Tibial nerve (tissue), 4 donors: ENCODE measurements around the gene BOLA2B.

Source experiments
- EP300 ChIP-seq, 2 donors: sonication (generic); formaldehyde crosslinking; IDR thresholded peaks; one replicate each; pipeline ENCODE4 v1.6.1; 2017; ENCODE audit warnings: antibody characterized with exemption in 2 of 2, mild to moderate bottlenecking in 1 of 2
- TF ChIP-seq, protein P1 (sequence below), 5 experiments: fragments of 200-600 bp in 3 of 5; fragments of 450-650 bp in 2 of 5; sonication (generic) in 3 of 5; IDR thresholded peaks; one replicate each; pipeline ENCODE4 v1.5.1; 2016 to 2019; ENCODE audit warnings: antibody characterized with exemption in 5 of 5, mild to moderate bottlenecking in 3 of 5, moderate library complexity in 2 of 5

- TF ChIP-seq, protein P1, sequence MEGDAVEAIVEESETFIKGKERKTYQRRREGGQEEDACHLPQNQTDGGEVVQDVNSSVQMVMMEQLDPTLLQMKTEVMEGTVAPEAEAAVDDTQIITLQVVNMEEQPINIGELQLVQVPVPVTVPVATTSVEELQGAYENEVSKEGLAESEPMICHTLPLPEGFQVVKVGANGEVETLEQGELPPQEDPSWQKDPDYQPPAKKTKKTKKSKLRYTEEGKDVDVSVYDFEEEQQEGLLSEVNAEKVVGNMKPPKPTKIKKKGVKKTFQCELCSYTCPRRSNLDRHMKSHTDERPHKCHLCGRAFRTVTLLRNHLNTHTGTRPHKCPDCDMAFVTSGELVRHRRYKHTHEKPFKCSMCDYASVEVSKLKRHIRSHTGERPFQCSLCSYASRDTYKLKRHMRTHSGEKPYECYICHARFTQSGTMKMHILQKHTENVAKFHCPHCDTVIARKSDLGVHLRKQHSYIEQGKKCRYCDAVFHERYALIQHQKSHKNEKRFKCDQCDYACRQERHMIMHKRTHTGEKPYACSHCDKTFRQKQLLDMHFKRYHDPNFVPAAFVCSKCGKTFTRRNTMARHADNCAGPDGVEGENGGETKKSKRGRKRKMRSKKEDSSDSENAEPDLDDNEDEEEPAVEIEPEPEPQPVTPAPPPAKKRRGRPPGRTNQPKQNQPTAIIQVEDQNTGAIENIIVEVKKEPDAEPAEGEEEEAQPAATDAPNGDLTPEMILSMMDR (IDR thresholded peaks at IDR 0.05): no peak
- TF ChIP-seq EP300 (IDR thresholded peaks at IDR 0.05): peak in 1 of 2 donors; percentile 28
Measured at GRCh38 chr16:30166202-30166902, 27.1 kb downstream of the BOLA2B start.
